Lung (tissue), 12 donors: ENCODE results near the gene PKIG. TPM values are rescaled to one million over a fixed set of nuclear protein-coding genes. Genes with fewer than 3 reads are reported as not detected.

Source experiments
- ATAC-seq: fragments of 200-7000 bp; cut with Tn5 transposase; one replicate; pipeline ENCODE4 v1.9.1; 2020; ENCODE audit warnings: moderate number of reproducible peaks; ENCODE audit not compliant: insufficient read depth, low FRiP score
- DNase-seq, 3 donors: peaks; one replicate each; pipeline ENCODE4 v3.0.0-alpha.2; 2013 to 2017
- H3K27ac ChIP-seq, 2 donors: one replicate each; pipeline ENCODE4 v1.5.1; 2013; ENCODE audit warnings: mild to moderate bottlenecking in 2 of 2, moderate library complexity in 2 of 2, control low read depth in 1 of 2, inconsistent platforms in 1 of 2, low read depth in 1 of 2, low read length in 1 of 2
- H3K27me3 ChIP-seq, 3 donors: one replicate each; pipeline ENCODE4 v1.5.1; 2013; ENCODE audit warnings: low read length in 2 of 3; ENCODE audit not compliant: control insufficient read depth in 3 of 3, insufficient read depth in 3 of 3
- H3K36me3 ChIP-seq, 4 donors: one replicate each; pipeline ENCODE4 v1.5.1; 2013; ENCODE audit warnings: low read length in 4 of 4, mild to moderate bottlenecking in 1 of 4, moderate library complexity in 1 of 4; ENCODE audit not compliant: control insufficient read depth in 4 of 4, insufficient read depth in 4 of 4
- H3K4me1 ChIP-seq, 5 donors: one replicate each; pipeline ENCODE4 v1.5.1; 2013; ENCODE audit warnings: low read length in 5 of 5, mild to moderate bottlenecking in 2 of 5, moderate library complexity in 1 of 5; ENCODE audit not compliant: control insufficient read depth in 5 of 5, insufficient read depth in 5 of 5
- H3K4me3 ChIP-seq: one replicate; pipeline ENCODE4 v1.5.1; 2013; ENCODE audit warnings: mild to moderate bottlenecking, control low read depth, moderate library complexity
- H3K9ac ChIP-seq, 2 donors: one replicate each; pipeline ENCODE4 v1.5.1; 2013; ENCODE audit warnings: low read length in 2 of 2, control low read depth in 1 of 2; ENCODE audit not compliant: insufficient read depth in 1 of 2
- H3K9me3 ChIP-seq, 4 donors: one replicate each; pipeline ENCODE4 v1.5.1; 2013; ENCODE audit warnings: low read length in 3 of 4, mild to moderate bottlenecking in 1 of 4, moderate library complexity in 1 of 4; ENCODE audit not compliant: control insufficient read depth in 4 of 4, insufficient read depth in 3 of 4
- WGBS, 2 donors: extraction: QIAGEN DNeasy Blood & Tissue Kit; methylation state at CpG; one replicate each; pipeline ENCODE4 v1.1.7; 2013; 5-methylcytosine and 5-hydroxymethylcytosine counted together
- polyA plus RNA-seq, 2 donors: library from polyadenylated mRNA; stranded (reverse); fragments of 200-250 nt; gene quantifications; one replicate each; pipeline ENCODE4 v1.2.1, GENCODE V29; 2013
- total RNA-seq, 2 donors: library from RNA; depleted of rRNA in 1 of 2; stranded (reverse); fragments of >200 nt in 1 of 2; gene quantifications; one replicate each; pipeline ENCODE4 v1.2.1, GENCODE V29; 2014 to 2021
- TF ChIP-seq, protein P1 (sequence below): IDR thresholded peaks from 2 replicates; pipeline ENCODE4 v1.5.1; 2012; ENCODE audit warnings: mild to moderate bottlenecking; ENCODE audit errors: control extremely low read depth, extremely low read depth
- donor health status: control.
- donor health status: control.
- donor health status: Bipolar disorder and iron deficiency.
- donor health status: healthy.
- donor health status: DM: yes; HTN: yes; CAD: no.

The PKIG gene
- total and polyA plus RNA-seq, 4 donors: 45.7 to 67.8 (median 63.0) TPM

GRCh38 chr20:44633872-44634600, 51.7 kb downstream of the PKIG start:
- no peak for ATAC-seq
- H3K9ac ChIP-seq: no peak overlapping the region
- H3K27ac ChIP-seq: no peak overlapping the region
- no peak for DNase-seq
- no peaks in the 10 kb centered on the region for H3K27me3 ChIP-seq
- TF ChIP-seq, protein P1, sequence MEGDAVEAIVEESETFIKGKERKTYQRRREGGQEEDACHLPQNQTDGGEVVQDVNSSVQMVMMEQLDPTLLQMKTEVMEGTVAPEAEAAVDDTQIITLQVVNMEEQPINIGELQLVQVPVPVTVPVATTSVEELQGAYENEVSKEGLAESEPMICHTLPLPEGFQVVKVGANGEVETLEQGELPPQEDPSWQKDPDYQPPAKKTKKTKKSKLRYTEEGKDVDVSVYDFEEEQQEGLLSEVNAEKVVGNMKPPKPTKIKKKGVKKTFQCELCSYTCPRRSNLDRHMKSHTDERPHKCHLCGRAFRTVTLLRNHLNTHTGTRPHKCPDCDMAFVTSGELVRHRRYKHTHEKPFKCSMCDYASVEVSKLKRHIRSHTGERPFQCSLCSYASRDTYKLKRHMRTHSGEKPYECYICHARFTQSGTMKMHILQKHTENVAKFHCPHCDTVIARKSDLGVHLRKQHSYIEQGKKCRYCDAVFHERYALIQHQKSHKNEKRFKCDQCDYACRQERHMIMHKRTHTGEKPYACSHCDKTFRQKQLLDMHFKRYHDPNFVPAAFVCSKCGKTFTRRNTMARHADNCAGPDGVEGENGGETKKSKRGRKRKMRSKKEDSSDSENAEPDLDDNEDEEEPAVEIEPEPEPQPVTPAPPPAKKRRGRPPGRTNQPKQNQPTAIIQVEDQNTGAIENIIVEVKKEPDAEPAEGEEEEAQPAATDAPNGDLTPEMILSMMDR: no peak
- H3K9me3 ChIP-seq: no peaks in the 10 kb centered on the region
- H3K4me3 ChIP-seq: no peak overlapping the region
- peaks cover 0 to 1% (median 0%) of the 10 kb centered on the region in 4 donors for H3K36me3 ChIP-seq
- peaks cover 0 to 10% (median 0%) of the 10 kb centered on the region in 5 donors for H3K4me1 ChIP-seq
- WGBS, 2 donors: 88 to 90% methylated on average over 18 of the region's 18 CpGs

DNA sequence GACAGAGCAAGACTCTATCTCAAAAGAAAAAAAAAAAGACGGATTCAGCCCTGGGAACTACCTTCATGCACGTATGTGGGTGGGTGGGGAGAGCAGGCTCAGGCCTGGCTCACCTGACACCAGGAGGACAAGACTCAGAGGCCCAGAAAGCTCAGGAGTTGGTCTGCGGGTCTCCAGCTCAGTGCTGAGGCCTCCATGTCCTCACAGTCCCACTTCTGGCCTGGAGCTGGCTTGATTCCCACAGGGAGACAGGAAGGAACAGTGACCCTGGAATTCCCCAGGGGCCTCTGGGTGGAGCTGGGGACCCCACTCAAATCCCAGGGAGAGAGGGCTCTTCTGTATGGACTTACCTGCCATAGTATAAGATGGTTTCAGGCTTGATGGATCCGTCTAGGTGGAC, 53.5 kb downstream of the PKIG start:
- H3K27ac ChIP-seq: no peak overlapping the region
- no peak for DNase-seq

GRCh38 chr20:44637042-44637441, 54.7 kb downstream of the PKIG start:
- Histone ChIP-seq H3K27ac (no peak overlapping the region), H3K4me3 (no peak overlapping the region), H3K4me1 (peaks cover under 1 to 7% (median 2%) of the 10 kb centered on the region in 5 donors), H3K27me3 (no peaks in the 10 kb centered on the region), H3K9ac (no peak overlapping the region), H3K36me3 (peaks cover 0 to 1% (median 0%) of the 10 kb centered on the region in 4 donors), H3K9me3 (no peaks in the 10 kb centered on the region)
- ATAC-seq: no peak
- DNase-seq: no peak
- TF ChIP-seq, protein P1: no peak
- WGBS, 2 donors: 92 to 95% methylated on average over 5 of the region's 5 CpGs

More for the DNA sequence above, 53.5 kb downstream of the PKIG start:
- Histone ChIP-seq H3K4me3 (no peak overlapping the region), H3K9ac (no peak overlapping the region), H3K9me3 (no peaks in the 10 kb centered on the region), H3K4me1 (peaks cover 0 to 4% (median 0%) of the 10 kb centered on the region in 5 donors), H3K27me3 (no peaks in the 10 kb centered on the region), H3K36me3 (peaks cover 0 to 1% (median 0%) of the 10 kb centered on the region in 4 donors)
- 80 to 88% methylated on average over 4 of the region's 4 CpGs for WGBS, 2 donors
- ATAC-seq: no peak
- TF ChIP-seq, protein P1: no peak
